RWPE2 (cell line): ENCODE data around the gene GSX1.

ENCODE experiments used
- ATAC-seq: fragments of 200-7000 bp; cut with Tn5 transposase; 3 replicates; pipeline ENCODE4 v1.9.1; 2021; ENCODE audit warnings: low read depth
- DNase-seq: peaks from one replicate; pipeline ENCODE4 v3.0.0-alpha.2; 2020; ENCODE audit warnings: low spot score
- H3K27ac ChIP-seq: fragments of 450-650 bp; 2 replicates; pipeline ENCODE4 v1.5.1; 2017; ENCODE audit warnings: mild to moderate bottlenecking; ENCODE audit not compliant: poor library complexity, severe bottlenecking
- H3K27me3 ChIP-seq: fragments of 250-450 bp; sonication (Bioruptor Pico); 2 replicates; pipeline ENCODE4 v1.5.1; 2021; ENCODE audit warnings: mild to moderate bottlenecking, moderate library complexity; ENCODE audit not compliant: insufficient read depth, poor library complexity, severe bottlenecking
- H3K36me3 ChIP-seq: fragments of 250-450 bp; sonication (Bioruptor Pico); 2 replicates; pipeline ENCODE4 v1.5.1; 2020; ENCODE audit warnings: low read depth, mild to moderate bottlenecking, moderate library complexity
- H3K4me1 ChIP-seq: fragments of 250-450 bp; sonication (Bioruptor Pico); 2 replicates; pipeline ENCODE4 v1.5.1; 2021; ENCODE audit warnings: mild to moderate bottlenecking, moderate library complexity; ENCODE audit not compliant: insufficient read depth, poor library complexity, severe bottlenecking
- H3K4me3 ChIP-seq: fragments of 250-450 bp; sonication (Bioruptor Pico); 2 replicates; pipeline ENCODE4 v1.5.1; 2021; ENCODE audit warnings: mild to moderate bottlenecking, moderate library complexity; ENCODE audit not compliant: severe bottlenecking
- H3K9me3 ChIP-seq: fragments of 250-450 bp; sonication (Bioruptor Pico); 2 replicates; pipeline ENCODE4 v1.5.1; 2021; ENCODE audit warnings: mild to moderate bottlenecking, moderate library complexity; ENCODE audit not compliant: severe bottlenecking
- CTCF ChIP-seq: fragments of 450-650 bp; IDR thresholded peaks from one replicate; pipeline ENCODE4 v1.5.1; 2017; ENCODE audit warnings: mild to moderate bottlenecking, moderate library complexity; ENCODE audit not compliant: poor library complexity, severe bottlenecking

GSX1 gene

GRCh38 chr13:27765650-27766049 is 26.6 kb upstream of the GSX1 start:
- no peak for ATAC-seq
- no peaks in the 10 kb centered on the region for H3K27me3 ChIP-seq

GRCh38 chr13:27770809-27771208 is 21.5 kb upstream of the GSX1 start:
- Histone ChIP-seq H3K27ac (no peak overlapping the region), H3K4me3 (no peak overlapping the region), H3K9me3 (no peaks in the 10 kb centered on the region), H3K27me3 (no peaks in the 10 kb centered on the region), H3K4me1 (no peaks in the 10 kb centered on the region), H3K36me3 (no peaks in the 10 kb centered on the region)
- peak; percentile 70 for ATAC-seq
- TF ChIP-seq CTCF = peak; percentile 48
- DNase-seq = no peak

More at GRCh38 chr13:27765650-27766049, 26.6 kb upstream of the GSX1 start:
- Histone ChIP-seq H3K4me3 (no peak overlapping the region), H3K27ac (no peak overlapping the region), H3K9me3 (no peaks in the 10 kb centered on the region), H3K36me3 (no peaks in the 10 kb centered on the region), H3K4me1 (no peaks in the 10 kb centered on the region)
- no peak for DNase-seq
- TF ChIP-seq CTCF = no peak

- ATAC-seq (no peak), DNase-seq (no peak)
- Histone ChIP-seq H3K9me3 (no peaks in the 10 kb centered on the region), H3K4me1 (no peaks in the 10 kb centered on the region), H3K27me3 (no peaks in the 10 kb centered on the region), H3K27ac (no peak overlapping the region), H3K4me3 (no peak overlapping the region), H3K36me3 (no peaks in the 10 kb centered on the region)
- no peak for TF ChIP-seq CTCF
Measured at GRCh38 chr13:27772651-27773425, 19.4 kb upstream of the GSX1 start.

GRCh38 chr13:27774169-27774568 is 18.1 kb upstream of the GSX1 start:
- ATAC-seq = no peak

More at GRCh38 chr13:27774169-27774568, 18.1 kb upstream of the GSX1 start:
- no peak for TF ChIP-seq CTCF
- H3K36me3 ChIP-seq = no peaks in the 10 kb centered on the region
- H3K27me3 ChIP-seq = no peaks in the 10 kb centered on the region
- H3K9me3 ChIP-seq = no peaks in the 10 kb centered on the region
- no peaks in the 10 kb centered on the region for H3K4me1 ChIP-seq
- no peak overlapping the region for H3K27ac ChIP-seq
- DNase-seq = no peak
- H3K4me3 ChIP-seq = no peak overlapping the region
